Measurements from ENCODE around the gene AQP12B.

- no peak for TF ChIP-seq CTCF (IDR thresholded peaks at IDR 0.05; ENCODE audit: borderline replicate concordance, extremely low read depth, low read length, poor library complexity, severe bottlenecking)
- no peak for TF ChIP-seq EZH2 (IDR thresholded peaks at IDR 0.05; ENCODE audit: borderline replicate concordance, low read depth, low read length, severe bottlenecking)
Observed at GRCh38 chr2:240645801-240646175, 36.9 kb downstream of the AQP12B start.
